SK-N-MC (cell line): ENCODE data around the gene VSTM5.
A peak's percentile ranks its signal among the peaks of the same experiment; 100 is the strongest.

ENCODE experiments used
- DNase-seq: peaks from one replicate; pipeline ENCODE4 v3.0.0-alpha.2; 2011; ENCODE audit warnings: low read depth, low spot score
- H3K27ac ChIP-seq: fragments of 200-600 bp; sonication (generic); 2 replicates; pipeline ENCODE4 v1.5.1; 2016; ENCODE audit warnings: mixed run types
- H3K36me3 ChIP-seq: fragments of 200-600 bp; sonication (generic); 2 replicates; pipeline ENCODE4 v1.6.1; 2017; ENCODE audit warnings: antibody characterized with exemption, low read length, mixed read lengths; ENCODE audit not compliant: insufficient read depth
- H3K4me3 ChIP-seq: fragments of 200-600 bp; sonication (generic); 2 replicates; pipeline ENCODE4 v1.5.1; 2016
- H3K9ac ChIP-seq: fragments of 200-600 bp; sonication (generic); 2 replicates; pipeline ENCODE4 v1.8.0; 2017; ENCODE audit warnings: mixed run types, mixed read lengths; ENCODE audit not compliant: insufficient read length
- H3K9me3 ChIP-seq: fragments of 200-600 bp; sonication (generic); 2 replicates; pipeline ENCODE4 v1.6.1; 2017; ENCODE audit warnings: low read depth, mild to moderate bottlenecking, antibody characterized with exemption, low read length, moderate library complexity, mixed read lengths
- EZH2 ChIP-seq: fragments of 200-600 bp; sonication (generic); IDR thresholded peaks from one replicate; pipeline ENCODE4 v1.6.1; 2017; ENCODE audit warnings: antibody characterized with exemption
- FOXP2 ChIP-seq: optimal IDR thresholded peaks from 2 replicates; pipeline ENCODE3; 2011; ENCODE audit warnings: mild to moderate bottlenecking, moderate library complexity; ENCODE audit not compliant: insufficient read depth; ENCODE audit errors: extremely low read length, control extremely low read depth
- POLR2AphosphoS5 ChIP-seq: IDR thresholded peaks from 2 replicates; pipeline ENCODE4 v1.6.1; 2012; ENCODE audit warnings: mild to moderate bottlenecking, low read depth, low read length, borderline replicate concordance

Gene VSTM5

GRCh38 chr11:93820847-93821246 lies 29.6 kb downstream of the VSTM5 start:
- Histone ChIP-seq H3K27ac (no peak overlapping the region), H3K4me3 (no peak overlapping the region), H3K36me3 (peaks cover 2% of the 10 kb centered on the region; the same call in 1 of the 2 replicates), H3K9ac (no peak overlapping the region), H3K9me3 (no peaks in the 10 kb centered on the region)
- TF ChIP-seq FOXP2: no peak
- no peak for TF ChIP-seq POLR2AphosphoS5
- TF ChIP-seq EZH2: no peak
- no peak for DNase-seq

- H3K4me3 ChIP-seq: no peak overlapping the region
- no peak for DNase-seq
- H3K27ac ChIP-seq: no peak overlapping the region
- H3K9me3 ChIP-seq: no peaks in the 10 kb centered on the region
- H3K36me3 ChIP-seq: peaks cover 9% of the 10 kb centered on the region
- no peak for TF ChIP-seq EZH2
- TF ChIP-seq POLR2AphosphoS5: no peak
- no peak for TF ChIP-seq FOXP2
- H3K9ac ChIP-seq: no peak overlapping the region
These were observed 30.3 kb downstream of the VSTM5 start for GRCh38 chr11:93819966-93820695.

- H3K36me3 ChIP-seq: peaks cover 31% of the 10 kb centered on the region
- 0 out of 2 replicates have a peak overlapping the region, but pooled peaks have one; percentile 9 for H3K27ac ChIP-seq
- DNase-seq: no peak
- H3K4me3 ChIP-seq: no peak overlapping the region
- H3K9ac ChIP-seq: no peak overlapping the region
- H3K9me3 ChIP-seq: no peaks in the 10 kb centered on the region
- TF ChIP-seq POLR2AphosphoS5: no peak
- no peak for TF ChIP-seq FOXP2
- no peak for TF ChIP-seq EZH2
These were observed 32.7 kb downstream of the VSTM5 start for GRCh38 chr11:93817426-93818348.

GRCh38 chr11:93814966-93815633 lies 35.3 kb downstream of the VSTM5 start:
- Histone ChIP-seq H3K36me3 (peaks cover 55% of the 10 kb centered on the region), H3K9ac (no peak overlapping the region), H3K27ac (no peak overlapping the region), H3K9me3 (no peaks in the 10 kb centered on the region), H3K4me3 (no peak overlapping the region)
- no peak for DNase-seq
- TF ChIP-seq FOXP2 (no peak), POLR2AphosphoS5 (no peak), EZH2 (no peak)

- H3K9ac ChIP-seq: no peak overlapping the region
- no peak overlapping the region for H3K4me3 ChIP-seq
- TF ChIP-seq EZH2 (no peak), FOXP2 (no peak)
- H3K9me3 ChIP-seq: no peaks in the 10 kb centered on the region
- no peak for DNase-seq
- H3K36me3 ChIP-seq: peaks cover 66% of the 10 kb centered on the region
- H3K27ac ChIP-seq: no peak overlapping the region
These were observed 36.4 kb downstream of the VSTM5 start for GRCh38 chr11:93813974-93814373.

GRCh38 chr11:93807980-93808379 lies 42.4 kb downstream of the VSTM5 start:
- Histone ChIP-seq H3K9me3 (no peaks in the 10 kb centered on the region), H3K9ac (no peak overlapping the region), H3K4me3 (no peak overlapping the region), H3K27ac (no peak overlapping the region), H3K36me3 (peaks cover 90% of the 10 kb centered on the region)
- no peak for DNase-seq
- TF ChIP-seq POLR2AphosphoS5 (no peak), EZH2 (no peak), FOXP2 (no peak)

GRCh38 chr11:93804879-93805278 lies 45.5 kb downstream of the VSTM5 start:
- Histone ChIP-seq H3K27ac (no peak overlapping the region), H3K36me3 (peaks cover 91% of the 10 kb centered on the region), H3K9ac (no peak overlapping the region), H3K4me3 (no peak overlapping the region), H3K9me3 (no peaks in the 10 kb centered on the region)
- no peak for DNase-seq
- no peak for TF ChIP-seq FOXP2
- no peak for TF ChIP-seq POLR2AphosphoS5
- no peak for TF ChIP-seq EZH2

- H3K4me3 ChIP-seq: no peak overlapping the region
- TF ChIP-seq POLR2AphosphoS5 (no peak), FOXP2 (no peak), EZH2 (no peak)
- no peak overlapping the region for H3K9ac ChIP-seq
- no peaks in the 10 kb centered on the region for H3K9me3 ChIP-seq
- DNase-seq: no peak
- peaks cover 92% of the 10 kb centered on the region for H3K36me3 ChIP-seq
- no peak overlapping the region for H3K27ac ChIP-seq
These were observed 49.1 kb downstream of the VSTM5 start for GRCh38 chr11:93801366-93801765.
